NT2/D1 (cell line): ENCODE data around the gene SHF.

Source experiments
- SUZ12 ChIP-seq: IDR thresholded peaks from 2 replicates; pipeline ENCODE4 v1.6.1; 2011; ENCODE audit not compliant: insufficient read length, insufficient read depth; ENCODE audit errors: extremely low read depth
- YY1 ChIP-seq: IDR thresholded peaks from 2 replicates; pipeline ENCODE4 v1.6.1; 2011; ENCODE audit not compliant: insufficient read length, insufficient read depth
- ZNF274 ChIP-seq: IDR thresholded peaks from 2 replicates; pipeline ENCODE4 v1.6.1; 2011; ENCODE audit warnings: mild to moderate bottlenecking, low read depth, low read length

DNA sequence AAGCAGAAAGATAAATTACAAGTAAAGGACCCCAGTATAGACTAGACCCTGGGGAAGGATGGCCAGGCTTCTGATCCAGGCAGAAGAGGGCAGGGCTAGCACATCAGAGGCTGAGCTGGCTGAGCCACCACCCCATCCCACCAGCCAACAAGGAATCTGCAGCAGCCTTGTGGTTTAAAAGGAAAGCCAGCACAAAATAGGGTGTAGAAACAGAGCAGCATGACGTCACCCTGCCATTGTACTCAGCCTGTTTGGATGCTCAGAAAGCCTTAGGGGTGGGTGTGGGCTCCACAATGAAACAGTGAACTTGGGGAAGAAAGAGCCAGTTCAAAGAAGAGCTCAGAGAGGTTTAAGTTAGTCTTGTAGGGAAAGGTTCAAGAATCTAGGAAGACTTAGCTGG, 29.8 kb downstream of the SHF start:
- TF ChIP-seq YY1: no peak
- no peak for TF ChIP-seq ZNF274
- TF ChIP-seq SUZ12: no peak
